ENCODE data around the gene SLC9C2. TPM values are rescaled to one million over a fixed set of nuclear protein-coding genes. Genes with fewer than 3 reads are reported as not detected.
"Not testable (repeated sequence)": the region's sequence is repeated elsewhere in the genome, so short reads cannot be mapped to it uniquely, and the experiment has no call there.

Gene SLC9C2
- total RNA-seq (under 1 TPM; 0.35 to 0.47 TPM), polyA plus RNA-seq (ENCODE audit: insufficient read length in 6 of 6) (under 1 TPM; 0.14 to 0.86 (median 0.39) TPM)
- long read RNA-seq, donor 1: 0 reads
- long read RNA-seq, donor 2: 0 reads
- long read RNA-seq, donor 3: 0 reads
- long read RNA-seq, donor 4: 0 reads
- long read RNA-seq, donor 5: 0 reads
- long read RNA-seq, donor 6: 0 reads
- long read RNA-seq, donor 7: 0 reads
- long read RNA-seq, donor 8: 0 reads
- long read RNA-seq, donor 9: 0 reads
- long read RNA-seq, donor 10: 0 reads
- long read RNA-seq, donor 11: 0 reads
- long read RNA-seq, donor 12: 0 reads

GRCh38 chr1:173603056-173603591 lies at the start of gene SLC9C2:
SLC9C2 (minus strand) TSS chr1:173603072; CDS start chr1:173601776, 1,296 bp downstream.
- peak; percentile 86 for ATAC-seq
- no peaks in the 10 kb centered on the region for H3K9me3 ChIP-seq
- no peaks in the 10 kb centered on the region for H3K36me3 ChIP-seq
- no peaks in the 10 kb centered on the region for H3K4me1 ChIP-seq
- DNase-seq: peak in 2 of 4 donors; percentile 19 to 28
- no peaks in the 10 kb centered on the region for H3K27me3 ChIP-seq
- intact Hi-C loops (cut with DNase I): no loop called here
- peak within 1 kb of the TSS; percentile 16 to 24 for H3K4me3 ChIP-seq
- H3K27ac ChIP-seq: peak within 1 kb of the TSS; percentile 51 to 54
- no peak for TF ChIP-seq CTCF (IDR thresholded peaks at IDR 0.05)

- H3K4me1 ChIP-seq: no peaks in the 10 kb centered on the region
- no peak for TF ChIP-seq CTCF (IDR thresholded peaks at IDR 0.05)
- ATAC-seq (no peak), DNase-seq (no peak)
- H3K36me3 ChIP-seq: no peaks in the 10 kb centered on the region
- H3K4me3 ChIP-seq: no peak overlapping the region
- H3K9me3 ChIP-seq: peaks cover 0 to 6% of the 10 kb centered on the region in 2 donors
- no peaks in the 10 kb centered on the region for H3K27me3 ChIP-seq
- intact Hi-C loops (cut with DNase I): no loop called here
- no peak overlapping the region for H3K27ac ChIP-seq
Observed at GRCh38 chr1:173648880-173649605, 46.2 kb upstream of the SLC9C2 start.

GRCh38 chr1:173646656-173647055 lies 43.8 kb upstream of the SLC9C2 start:
- Histone ChIP-seq H3K9me3 (peaks cover 0 to 3% of the 10 kb centered on the region in 2 donors), H3K27ac (no peak overlapping the region), H3K4me1 (no peaks in the 10 kb centered on the region), H3K36me3 (no peaks in the 10 kb centered on the region), H3K4me3 (no peak overlapping the region), H3K27me3 (no peaks in the 10 kb centered on the region)
- TF ChIP-seq CTCF (IDR thresholded peaks at IDR 0.05): no peak
- intact Hi-C loops (cut with DNase I): no loop called here
- DNase-seq: no peak
- no peak for ATAC-seq

- H3K9me3 ChIP-seq; H3K4me3 ChIP-seq; H3K27ac ChIP-seq; H3K4me1 ChIP-seq; H3K36me3 ChIP-seq; H3K27me3 ChIP-seq; ATAC-seq; DNase-seq; intact Hi-C loops (cut with DNase I): not testable (repeated sequence)
Observed at GRCh38 chr1:173642450-173643139, 39.7 kb upstream of the SLC9C2 start.

GRCh38 chr1:173639102-173639501 lies 36.2 kb upstream of the SLC9C2 start:
- Histone ChIP-seq H3K9me3 (peaks cover 0 to 4% of the 10 kb centered on the region in 2 donors), H3K36me3 (no peaks in the 10 kb centered on the region), H3K27me3 (no peaks in the 10 kb centered on the region), H3K27ac (no peak overlapping the region), H3K4me1 (no peaks in the 10 kb centered on the region), H3K4me3 (no peak overlapping the region)
- TF ChIP-seq CTCF (IDR thresholded peaks at IDR 0.05): no peak
- intact Hi-C loops (cut with DNase I): no loop called here
- ATAC-seq (no peak), DNase-seq (no peak)

Data from left lung (tissue), 14 donors.